K562 (cell line): Measurements from ENCODE around the gene GMDS. TPM values are rescaled to one million over a fixed set of nuclear protein-coding genes. Genes with fewer than 3 reads are reported as not detected.

ENCODE experiments used
- ATAC-seq: fragments of 200-7000 bp; cut with Tn5 transposase; 3 replicates; pipeline ENCODE4 v1.9.1; 2020; ENCODE audit warnings: moderate library complexity
- BruUV-seq: library from RNA; stranded (reverse); fragments of 400-500 nt; replicated peaks from 2 replicates; lab custom pipeline; 2021; lab: Mats Ljungman, UMichigan
- CTCF ChIA-PET: fragments of 300-600 bp; formaldehyde crosslinking; extraction: SDS; loops from one replicate; lab custom pipeline; 2021; ENCODE audit warnings: low intra/inter-chr PET ratio; lab: Yijun Ruan, JAX
- POLR2A ChIA-PET: fragments of 300-600, 350-650 bp; sonication (Branson Sonifier 250); formaldehyde crosslinking; extraction: SDS; loops from one replicate; lab custom pipeline; 2021; ENCODE audit warnings: antibody characterized with exemption, inconsistent platforms; lab: Yijun Ruan, JAX
- DNase-seq, 4 experiments: peaks; one replicate each; pipeline versions ENCODE4 v3.0.0 to v3.0.0-alpha.2; 2011 to 2018; ENCODE audit warnings: low spot score in 3 of 4, mixed read lengths in 3 of 4; ENCODE audit errors: extremely low read depth in 1 of 4
- FAIRE-seq: peaks from 2 replicates; lab custom pipeline; 2011; peaks lifted over from hg19 to GRCh38; lab: Jason Lieb, UNC
- H2AFZ ChIP-seq: 2 replicates; pipeline ENCODE4 v1.6.0; 2011; ENCODE audit warnings: low read depth, low read length, control low read depth, inconsistent platforms
- H3K27ac ChIP-seq: fragments of 200-600 bp; 3 replicates; pipeline ENCODE4 v1.8.0; 2011; ENCODE audit warnings: low read depth, mild to moderate bottlenecking, control low read depth, inconsistent platforms, low read length, moderate library complexity, mixed read lengths; ENCODE audit errors: extremely low read depth
- H3K27me3 ChIP-seq, 2 experiments: fragments of 300-600 bp in 1 of 2; 2 replicates in 1 of 2; 3 replicates in 1 of 2; pipeline versions ENCODE4 v1.6.0 to v1.8.0; 2011; ENCODE audit warnings: inconsistent platforms in 2 of 2, low read length in 2 of 2, mild to moderate bottlenecking in 1 of 2, mixed read lengths in 1 of 2, moderate library complexity in 1 of 2; ENCODE audit not compliant: control insufficient read depth in 2 of 2, insufficient read depth in 2 of 2
- H3K36me3 ChIP-seq: fragments of 300-600 bp; 3 replicates; pipeline ENCODE4 v1.8.0; 2011; ENCODE audit warnings: mild to moderate bottlenecking, low read length, inconsistent platforms; ENCODE audit not compliant: control insufficient read depth, insufficient read depth
- H3K4me1 ChIP-seq, 2 experiments: fragments of 200-600 bp in 1 of 2; replicated peaks in 1 of 2; 2 replicates in 1 of 2; 3 replicates in 1 of 2; pipeline versions ENCODE4 v1.5.1 to v1.8.0; 2011; ENCODE audit warnings: inconsistent platforms in 2 of 2, low read length in 2 of 2, mild to moderate bottlenecking in 1 of 2, mixed read lengths in 1 of 2, moderate library complexity in 1 of 2; ENCODE audit not compliant: control insufficient read depth in 2 of 2, insufficient read depth in 2 of 2
- H3K4me2 ChIP-seq: 2 replicates; pipeline ENCODE4 v1.6.1; 2011; ENCODE audit warnings: low read length, control low read depth, inconsistent platforms, mixed read lengths; ENCODE audit not compliant: insufficient read depth
- H3K4me3 ChIP-seq: fragments of 200-600 bp; sonication (generic), shearing (Covaris generic); 2 replicates; pipeline ENCODE4 v1.5.1; 2016; ENCODE audit warnings: control low read depth, inconsistent platforms
- H3K79me2 ChIP-seq: fragments of 200-600 bp; 3 replicates; pipeline ENCODE4 v1.8.0; 2011; ENCODE audit warnings: low read length, inconsistent platforms; ENCODE audit not compliant: control insufficient read depth, insufficient read depth
- H3K9ac ChIP-seq, 2 experiments: 2 replicates each; pipeline versions ENCODE4 v1.6.0 to v1.6.1; 2011; ENCODE audit warnings: low read depth in 2 of 2, low read length in 2 of 2, control low read depth in 1 of 2, inconsistent platforms in 1 of 2, mild to moderate bottlenecking in 1 of 2, mixed read lengths in 1 of 2; ENCODE audit not compliant: insufficient read depth in 1 of 2
- H3K9me1 ChIP-seq: one replicate; pipeline ENCODE4 v1.6.0; 2011; ENCODE audit warnings: inconsistent platforms, mild to moderate bottlenecking, low read length, moderate library complexity; ENCODE audit not compliant: control insufficient read depth, insufficient read depth
- H3K9me3 ChIP-seq: replicated peaks from 2 replicates; pipeline ENCODE4 v1.5.1; 2011; ENCODE audit warnings: low read depth, low read length, inconsistent platforms; ENCODE audit not compliant: control insufficient read depth, insufficient read depth
- H4K20me1 ChIP-seq: replicated peaks from 2 replicates; pipeline ENCODE4 v1.6.1; 2011; ENCODE audit warnings: low read length, inconsistent platforms, mixed read lengths; ENCODE audit not compliant: control insufficient read depth, insufficient read depth
- ADNP ChIP-seq: fragments of 200-800 bp; sonication (Bioruptor generic); IDR thresholded peaks from 2 replicates; pipeline ENCODE4 v1.6.1; 2016; ENCODE audit warnings: missing genetic modification characterization, missing compliant biosample characterization
- ARID2 ChIP-seq: fragments of 450-650 bp; IDR thresholded peaks from 2 replicates; pipeline ENCODE4 v1.6.1; 2017; ENCODE audit warnings: antibody characterized with exemption, mild to moderate bottlenecking
- CTCF ChIP-seq, 3 experiments: IDR thresholded peaks in 2 of 3; conservative IDR thresholded peaks in 1 of 3; 2 replicates each; pipeline ENCODE4 v1.5.1; 2011 to 2012; ENCODE audit warnings: low read length in 3 of 3, mild to moderate bottlenecking in 3 of 3, control low read depth in 2 of 3, improper control_type of control experiment in 1 of 3, inconsistent platforms in 1 of 3, low read depth in 1 of 3, mixed read lengths in 1 of 3, moderate library complexity in 1 of 3; ENCODE audit not compliant: insufficient read depth in 2 of 3
- FOXK1 ChIP-seq: sonication (generic); formaldehyde crosslinking; IDR thresholded peaks from 2 replicates; pipeline ENCODE4 v1.8.0; 2022; ENCODE audit warnings: missing genetic modification reagents, mild to moderate bottlenecking, borderline replicate concordance
- FOXO4 ChIP-seq: fragments of 450-650 bp; formaldehyde crosslinking; IDR thresholded peaks from 2 replicates; pipeline ENCODE4 v1.4.0; 2020; ENCODE audit warnings: mild to moderate bottlenecking, moderate library complexity
- HDAC2 ChIP-seq: fragments of 450-650 bp; IDR thresholded peaks from 2 replicates; pipeline ENCODE4 v1.6.1; 2016; ENCODE audit warnings: mild to moderate bottlenecking
- MXD1 ChIP-seq: fragments of 250-450 bp; sonication (Bioruptor Pico); IDR thresholded peaks from 2 replicates; pipeline ENCODE4 v1.8.0; 2021; ENCODE audit warnings: borderline replicate concordance, mild to moderate bottlenecking, moderate library complexity; ENCODE audit not compliant: poor library complexity, severe bottlenecking
- NUFIP1 ChIP-seq: fragments of 450-650 bp; IDR thresholded peaks from 2 replicates; pipeline ENCODE4 v1.6.1; 2018; ENCODE audit not compliant: partially characterized antibody
- SMAD1 ChIP-seq: fragments of 150-350 bp; IDR thresholded peaks from 2 replicates; pipeline ENCODE4 v1.6.1; 2014; ENCODE audit warnings: low read length, low read depth; ENCODE audit not compliant: partially characterized antibody
- TEAD2 ChIP-seq: fragments of 450-650 bp; IDR thresholded peaks from 2 replicates; pipeline ENCODE4 v1.6.1; 2016; ENCODE audit warnings: missing genetic modification characterization, control low read depth, missing compliant biosample characterization
- ZEB2 ChIP-seq: fragments of 450-650 bp; IDR thresholded peaks from 2 replicates; pipeline ENCODE4 v1.6.1; 2016
- ZNF263 ChIP-seq: sonication (generic); formaldehyde crosslinking; IDR thresholded peaks from 2 replicates; pipeline ENCODE4 v1.8.0; 2022; ENCODE audit warnings: mild to moderate bottlenecking, missing genetic modification reagents, borderline replicate concordance
- ZNF347 ChIP-seq: fragments of 450-650 bp; formaldehyde crosslinking; IDR thresholded peaks from 2 replicates; pipeline ENCODE4 v1.4.0; 2020; ENCODE audit warnings: low read depth, mild to moderate bottlenecking, moderate library complexity
- ZNF436 ChIP-seq: fragments of 250-450, 450-650 bp; sonication (Bioruptor Pico); formaldehyde crosslinking; IDR thresholded peaks from 2 replicates; pipeline ENCODE4 v1.7.0; 2020; ENCODE audit warnings: mild to moderate bottlenecking
- ZNF586 ChIP-seq: fragments of 450-650 bp; formaldehyde crosslinking; conservative IDR thresholded peaks from 2 replicates; pipeline ENCODE4 v1.4.0; 2020; ENCODE audit warnings: mild to moderate bottlenecking, moderate library complexity
- ZNF589 ChIP-seq: fragments of 200-800 bp; sonication (Bioruptor generic); IDR thresholded peaks from 2 replicates; pipeline ENCODE4 v1.6.1; 2016; ENCODE audit warnings: low read depth, missing genetic modification characterization, missing compliant biosample characterization
- ZNF668 ChIP-seq: fragments of 250-450 bp; sonication (Bioruptor Pico); IDR thresholded peaks from 2 replicates; pipeline ENCODE4 v1.8.0; 2022; ENCODE audit warnings: mild to moderate bottlenecking, inconsistent platforms
- WGBS: fragments of 100-300 bp; shearing (Covaris generic); methylation state at CpG from one replicate; pipeline ENCODE4 v1.1.6; 2016; ENCODE audit warnings: low coverage, mixed read lengths; ENCODE audit not compliant: insufficient coverage; ENCODE audit errors: missing lambda C conversion rate; 5-methylcytosine and 5-hydroxymethylcytosine counted together
- in situ Hi-C: fragments of 300-500 bp; cut with MboI; formaldehyde crosslinking; loops from 4 replicates; pipeline ENCODE4 v1.15.0; 2018; ENCODE audit warnings: inconsistent platforms, mixed read lengths
- intact Hi-C: fragments of 100-400 bp; cut with micrococcal nuclease; formaldehyde crosslinking; loops from 2 replicates; pipeline ENCODE4 v1.14.2; 2022
- polyA plus RNA-seq, 8 experiments: library from polyadenylated mRNA; depleted of rRNA in 4 of 8; stranded (reverse) in 5 of 8; unstranded in 3 of 8; fragments of >200 nt; fragmentation: Nextera tagmentation in 2 of 8; fragmentation: Illumina TruSeq in 1 of 8; extraction: Ambion mirVana in 2 of 8; extraction: Trizol in 1 of 8; gene quantifications; 2 replicates each; pipeline versions ENCODE4 v1.2.1 to v1.2.3, GENCODE V29; 2011 to 2014; ENCODE audit warnings: inconsistent platforms in 1 of 8, missing spikeins in 1 of 8
- total RNA-seq, 7 experiments: library from RNA; depleted of rRNA in 6 of 7; stranded (reverse); fragments of >200 nt in 6 of 7; fragmentation: Illumina TruSeq in 2 of 7; extraction: Trizol in 2 of 7; gene quantifications; 2 replicates each; pipeline versions ENCODE4 v1.2.1 to v1.2.3, GENCODE V29; 2011 to 2021; ENCODE audit warnings: low replicate concordance in 1 of 7
- TF ChIP-seq, protein P1 (sequence below): sonication (generic); formaldehyde crosslinking; IDR thresholded peaks from 2 replicates; pipeline ENCODE4 v1.8.1; 2023; ENCODE audit warnings: mild to moderate bottlenecking, missing genetic modification reagents, moderate library complexity

Gene GMDS
- total and polyA plus RNA-seq, 9 of the 15 experiments (the other 6 are each of a cell fraction or from before 2014, with no cell fraction given), result 0.48 to 31.8 (median 13.4) TPM

DNA sequence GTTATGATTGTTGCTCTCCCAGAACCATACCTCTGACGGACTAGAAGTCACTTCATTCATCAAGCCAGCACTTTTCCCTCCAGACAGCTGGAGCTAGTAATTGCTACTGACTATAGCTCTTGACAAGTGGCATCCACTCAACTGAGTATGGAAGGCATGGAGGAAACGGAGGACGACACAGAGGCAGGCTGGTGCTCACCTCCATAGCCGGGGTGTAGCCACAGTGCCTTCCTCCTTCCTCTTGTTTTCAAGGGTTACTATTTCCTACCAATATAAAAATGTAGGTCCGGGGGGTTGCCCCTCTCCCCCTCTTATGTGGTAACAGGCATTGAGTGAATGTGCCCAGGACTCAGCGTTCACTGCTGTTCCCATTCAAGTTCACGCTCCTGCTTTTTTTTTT, 659.1 kb downstream of the GMDS start:
- H3K27ac ChIP-seq, result no peak overlapping the region
- CTCF ChIA-PET, result no interaction called here
- no TSS peak for BruUV-seq
- no peaks in the 10 kb centered on the region for H3K36me3 ChIP-seq
- intact Hi-C loops, result no loop called here
- H2AFZ ChIP-seq, result no peak overlapping the region
- H3K9me1 ChIP-seq, result no peaks in the 10 kb centered on the region
- H3K79me2 ChIP-seq, result no peaks in the 10 kb centered on the region
- H3K4me1 ChIP-seq, result no peaks in the 10 kb centered on the region
- in situ Hi-C loops, result no loop called here
- POLR2A ChIA-PET, result interaction anchor here (0.5 kb wide), 1 partner anchor 177 kb away, joined by 3 read pairs; no protein-coding TSS in a partner anchor
- FAIRE-seq (no peak), ATAC-seq (no peak), DNase-seq (no peak)
- WGBS, result 0% methylated on average over 7 of the region's 7 CpGs
- no peak overlapping the region for H3K9ac ChIP-seq
- H3K4me3 ChIP-seq, result no peak overlapping the region
- peaks cover 40 to 68% of the 10 kb centered on the region in 2 experiments for H3K27me3 ChIP-seq
- H3K4me2 ChIP-seq, result no peak overlapping the region
- H3K9me3 ChIP-seq, result no peaks in the 10 kb centered on the region
- H4K20me1 ChIP-seq, result no peaks in the 10 kb centered on the region
- no peak for TF ChIP-seq ZNF668 (CRISPR knock-in tag)
- no peak for TF ChIP-seq ARID2
- no peak for TF ChIP-seq ZNF263 (CRISPR knock-in tag)
- TF ChIP-seq NUFIP1, result no peak
- TF ChIP-seq ADNP (tag), result no peak
- TF ChIP-seq, protein P1, sequence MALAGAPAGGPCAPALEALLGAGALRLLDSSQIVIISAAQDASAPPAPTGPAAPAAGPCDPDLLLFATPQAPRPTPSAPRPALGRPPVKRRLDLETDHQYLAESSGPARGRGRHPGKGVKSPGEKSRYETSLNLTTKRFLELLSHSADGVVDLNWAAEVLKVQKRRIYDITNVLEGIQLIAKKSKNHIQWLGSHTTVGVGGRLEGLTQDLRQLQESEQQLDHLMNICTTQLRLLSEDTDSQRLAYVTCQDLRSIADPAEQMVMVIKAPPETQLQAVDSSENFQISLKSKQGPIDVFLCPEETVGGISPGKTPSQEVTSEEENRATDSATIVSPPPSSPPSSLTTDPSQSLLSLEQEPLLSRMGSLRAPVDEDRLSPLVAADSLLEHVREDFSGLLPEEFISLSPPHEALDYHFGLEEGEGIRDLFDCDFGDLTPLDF (CRISPR knock-in tag), result no peak
- TF ChIP-seq FOXK1 (CRISPR knock-in tag), result no peak
- no peak for TF ChIP-seq SMAD1
- no peak for TF ChIP-seq ZNF436 (CRISPR knock-in tag)
- no peak for TF ChIP-seq HDAC2
- no peak for TF ChIP-seq ZNF589 (CRISPR knock-in tag)
- TF ChIP-seq MXD1 (CRISPR knock-in tag), result no peak
- no peak for TF ChIP-seq ZNF347 (CRISPR knock-in tag)
- no peak for TF ChIP-seq ZEB2
- no peak for TF ChIP-seq TEAD2 (tag)
- TF ChIP-seq FOXO4 (CRISPR knock-in tag), result no peak
- no peak for TF ChIP-seq ZNF586 (CRISPR knock-in tag)
- TF ChIP-seq CTCF (IDR thresholded peaks at IDR 0.05 in 2 of 3, conservative IDR thresholded peaks at IDR 0.05 in 1 of 3; ENCODE audit: insufficient read depth in 2 of 3, low read depth in 1 of 3, low read length in 3 of 3), result no peak
